GM19239 (cell line): Measurements from ENCODE around the gene FGGY.
"Not testable (repeated sequence)": the region's sequence is repeated elsewhere in the genome, so short reads cannot be mapped to it uniquely, and the experiment has no call there.

ENCODE experiments used
- DNase-seq: peaks from one replicate; pipeline ENCODE4 v3.0.0; 2011; ENCODE audit warnings: low spot score; ENCODE audit not compliant: insufficient read length
- FAIRE-seq: peaks from 2 replicates; lab custom pipeline; 2011; peaks lifted over from hg19 to GRCh38; lab: Jason Lieb, UNC

Gene FGGY

DNA sequence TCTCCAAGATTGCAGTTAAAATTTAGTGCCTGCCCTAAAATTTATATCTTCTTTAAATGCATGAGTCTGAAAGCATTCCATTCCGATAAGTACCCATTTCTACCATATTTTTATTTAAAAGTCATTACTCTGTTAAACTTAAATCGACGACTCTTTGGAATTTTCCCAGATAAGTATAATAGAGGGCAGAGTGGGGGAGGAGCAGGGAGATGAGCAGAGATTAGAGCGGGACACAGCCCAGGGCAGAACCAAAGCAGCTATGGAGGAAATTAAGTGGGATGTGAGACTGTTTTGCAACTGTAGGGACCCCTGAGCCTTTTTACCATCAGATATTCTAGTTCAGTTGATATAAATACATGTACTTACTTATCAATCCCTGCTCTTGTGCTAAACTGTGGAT lies 257.9 kb downstream of the FGGY start:
- DNase-seq, result no peak
- FAIRE-seq, result no peak

DNA sequence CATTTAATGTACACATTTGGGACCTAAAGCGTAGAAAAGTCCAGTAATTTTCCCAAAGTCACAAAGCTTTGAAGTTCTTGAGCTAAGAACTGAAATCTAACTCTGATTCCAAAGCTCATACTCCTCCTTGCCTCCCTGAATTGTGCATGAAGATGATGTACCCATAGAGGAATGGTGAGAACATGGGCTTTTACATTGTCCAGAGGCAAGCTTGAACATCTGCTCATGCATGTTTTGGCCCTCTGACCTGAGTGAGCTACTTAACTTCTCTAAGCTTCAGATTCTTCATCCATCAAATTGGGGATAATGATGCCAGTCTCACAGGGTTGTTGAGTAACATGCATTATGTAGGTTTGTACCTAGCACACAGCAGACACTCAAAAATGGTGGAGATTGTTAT lies 259.5 kb downstream of the FGGY start:
- no peak for DNase-seq
- FAIRE-seq, result no peak

- no peak for DNase-seq
- no peak for FAIRE-seq
These were observed 260.1 kb downstream of the FGGY start for GRCh38 chr1:59556802-59557548.

DNA sequence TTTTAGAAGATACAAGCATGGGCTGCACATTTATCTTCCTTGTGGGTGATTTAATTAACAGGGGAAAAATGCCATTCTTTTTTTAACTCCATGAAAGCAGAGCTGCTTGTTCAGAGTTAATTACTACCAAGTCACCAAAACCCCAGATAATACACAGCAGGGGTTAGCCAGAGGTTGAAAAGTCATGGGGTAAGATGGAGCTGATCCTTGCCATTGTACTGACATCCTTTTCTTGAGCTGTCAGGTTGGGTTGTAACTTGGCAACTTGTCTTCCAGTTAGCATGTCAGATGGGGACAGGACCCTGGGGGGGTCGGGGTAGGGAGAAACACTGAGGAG lies 260.6 kb downstream of the FGGY start:
- no peak for FAIRE-seq

GRCh38 chr1:59558580-59558979 lies 261.7 kb downstream of the FGGY start:
- FAIRE-seq, DNase-seq: not testable (repeated sequence)

More for the DNA sequence above, 260.6 kb downstream of the FGGY start:
- DNase-seq, result no peak

DNA sequence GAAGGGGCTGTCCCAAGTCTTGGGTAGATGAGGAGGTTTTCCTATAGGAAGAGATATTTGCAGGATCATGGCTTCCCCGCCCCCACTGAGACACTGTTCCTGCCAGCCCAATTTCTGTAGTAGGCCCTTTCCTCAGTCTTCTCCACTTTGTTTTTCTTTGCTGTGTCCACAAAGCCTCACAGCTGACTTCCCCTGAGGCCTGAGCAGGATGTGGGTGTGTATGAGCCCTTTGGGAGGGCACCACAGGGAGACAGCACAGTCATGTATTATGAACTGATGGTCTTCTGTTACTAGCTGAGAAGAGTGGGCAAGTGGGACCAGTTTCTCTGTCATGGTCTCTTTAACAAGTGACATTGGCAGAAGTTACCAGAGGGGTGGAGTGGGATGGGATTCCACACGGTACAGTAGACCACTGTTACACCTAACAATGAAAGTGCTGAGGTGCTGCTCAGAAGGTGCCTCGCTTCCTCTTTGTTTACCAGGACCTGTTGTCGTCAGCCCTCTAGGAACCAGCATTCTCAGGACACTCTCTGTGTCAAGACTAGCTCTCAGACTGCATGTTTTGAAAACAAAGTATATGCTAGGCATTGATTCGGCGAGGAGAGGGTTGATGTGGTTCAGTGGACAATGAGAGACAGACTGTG lies 264.0 kb downstream of the FGGY start:
- DNase-seq (no peak), FAIRE-seq (peak; percentile 80)

- no peak for DNase-seq
- FAIRE-seq, result peak; percentile 55
These were observed 264.9 kb downstream of the FGGY start for GRCh38 chr1:59561796-59562195.

DNA sequence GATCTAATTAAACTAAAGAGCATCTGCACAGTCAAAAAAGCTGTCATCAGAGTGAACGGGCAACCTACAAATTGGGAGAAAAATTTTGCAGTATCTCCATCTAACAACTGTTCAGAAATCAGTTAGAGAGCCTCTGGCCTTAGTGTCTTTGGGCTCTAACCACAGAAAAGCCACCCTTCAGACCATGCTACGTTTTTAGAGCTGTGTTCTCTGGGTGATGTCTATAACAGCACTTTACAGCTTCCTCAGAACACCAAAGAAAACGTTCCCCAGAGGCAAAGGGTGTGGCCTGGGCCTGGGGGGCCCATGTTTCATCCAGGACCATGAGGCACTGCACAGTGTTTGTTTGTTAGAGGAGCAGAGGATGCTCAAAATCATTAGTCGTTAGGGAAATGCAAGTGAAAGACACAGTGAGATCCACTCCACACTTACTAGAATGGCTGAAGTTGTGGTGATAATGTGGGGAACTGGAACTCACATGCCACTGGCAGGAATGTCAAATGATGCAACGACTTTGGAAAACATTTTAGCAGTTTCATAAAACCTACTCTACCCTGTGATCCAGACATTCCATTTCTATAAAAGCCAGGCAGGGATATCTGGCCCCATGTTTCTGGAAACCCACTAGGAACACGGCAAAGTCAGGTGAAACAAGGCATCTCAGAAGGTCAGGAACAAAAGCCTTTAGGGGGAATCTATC lies 267.4 kb downstream of the FGGY start:
- DNase-seq (no peak), FAIRE-seq (no peak)

GRCh38 chr1:59565611-59566410 lies 268.9 kb downstream of the FGGY start:
- FAIRE-seq (no peak), DNase-seq (no peak)

- DNase-seq (no peak), FAIRE-seq (no peak)
These were observed 271.5 kb downstream of the FGGY start for GRCh38 chr1:59568158-59568935.

DNA sequence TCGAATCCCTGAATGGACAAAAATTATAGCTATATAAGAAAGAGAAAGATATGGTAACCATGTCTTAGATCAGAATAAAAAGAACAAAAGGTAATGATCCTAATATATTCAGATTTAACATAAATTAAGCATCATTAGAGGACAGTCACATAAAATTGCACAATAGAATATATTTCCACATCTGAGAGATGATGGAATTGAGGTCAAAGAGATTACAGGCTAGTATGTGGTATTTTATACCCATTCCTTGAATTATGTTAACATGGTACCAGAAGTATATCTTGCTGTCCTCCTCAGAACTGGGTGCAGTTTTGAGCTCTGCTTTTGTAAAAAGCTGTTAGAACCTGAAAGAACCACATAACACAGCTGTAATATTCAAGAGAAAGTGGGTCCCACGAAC lies 272.3 kb downstream of the FGGY start:
- no peak for DNase-seq
- FAIRE-seq, result no peak

- peak; percentile 90 for FAIRE-seq
These were observed 273.6 kb downstream of the FGGY start for GRCh38 chr1:59570524-59570923.

GRCh38 chr1:59574085-59574484 lies 277.2 kb downstream of the FGGY start:
- no peak for FAIRE-seq
- DNase-seq, result no peak

More at GRCh38 chr1:59570524-59570923, 273.6 kb downstream of the FGGY start:
- DNase-seq, result no peak

DNA sequence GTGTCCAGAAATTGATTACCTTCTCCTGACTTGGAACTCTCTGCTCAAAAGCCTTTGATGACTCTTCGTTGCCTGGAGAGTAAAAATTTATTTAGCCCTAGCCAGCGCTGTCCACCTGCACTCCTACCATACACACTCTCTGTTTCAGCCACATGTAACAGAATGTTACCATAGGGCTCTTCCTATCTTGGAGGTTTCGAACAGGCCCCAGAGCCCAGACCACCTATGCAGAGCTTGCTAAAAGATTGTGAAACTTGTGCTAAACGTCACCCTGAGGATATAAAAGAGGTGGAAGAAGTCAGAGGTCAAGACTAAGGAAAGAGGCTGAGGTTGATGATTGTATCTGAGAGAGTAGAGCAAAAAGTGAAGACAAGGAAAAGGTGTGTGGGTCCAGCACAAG lies 280.9 kb downstream of the FGGY start:
- no peak for DNase-seq
- FAIRE-seq, result no peak

DNA sequence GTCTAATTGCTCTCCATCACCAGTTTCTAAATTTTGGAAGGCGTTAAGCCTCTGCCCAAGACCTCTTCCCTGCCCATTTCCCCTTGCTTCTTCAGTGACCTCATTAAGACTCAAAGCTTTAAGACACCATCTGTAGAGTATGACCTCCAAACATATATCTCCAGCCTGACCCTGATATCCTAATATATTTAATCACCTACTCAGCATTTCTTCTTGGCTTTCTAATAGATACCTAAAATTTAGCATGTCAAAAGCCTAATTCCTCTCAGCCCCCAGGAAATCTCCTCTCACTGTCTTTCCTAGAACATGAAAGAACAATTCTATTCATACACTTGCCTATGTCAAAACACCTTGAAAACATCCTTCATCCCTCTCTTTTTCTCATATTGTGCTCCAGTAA lies 282.3 kb downstream of the FGGY start:
- FAIRE-seq, result no peak

DNA sequence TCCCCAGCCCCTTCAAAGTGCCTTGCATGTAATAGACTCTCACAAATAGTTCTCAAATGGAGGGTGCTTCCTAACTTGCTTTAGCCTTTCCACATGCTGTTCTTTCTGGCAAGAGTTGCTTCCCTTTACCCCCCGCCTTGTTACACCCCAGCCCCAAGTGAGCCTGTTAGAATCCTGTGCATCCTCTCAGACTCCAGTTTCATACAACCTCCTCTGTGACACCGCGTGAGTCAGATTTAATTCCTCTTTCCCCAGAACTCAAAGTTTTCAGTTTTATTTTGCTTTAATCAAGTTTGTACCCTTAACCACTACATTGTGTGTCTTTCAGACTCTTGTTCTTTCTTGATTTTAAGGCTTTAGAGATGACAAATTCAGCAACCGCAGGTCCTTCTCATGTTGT lies 283.4 kb downstream of the FGGY start:
- DNase-seq (no peak), FAIRE-seq (no peak)

More for the DNA sequence above, 282.3 kb downstream of the FGGY start:
- no peak for DNase-seq

- not testable (repeated sequence) for DNase-seq, FAIRE-seq
These were observed 295.5 kb downstream of the FGGY start for GRCh38 chr1:59592410-59592809.

DNA sequence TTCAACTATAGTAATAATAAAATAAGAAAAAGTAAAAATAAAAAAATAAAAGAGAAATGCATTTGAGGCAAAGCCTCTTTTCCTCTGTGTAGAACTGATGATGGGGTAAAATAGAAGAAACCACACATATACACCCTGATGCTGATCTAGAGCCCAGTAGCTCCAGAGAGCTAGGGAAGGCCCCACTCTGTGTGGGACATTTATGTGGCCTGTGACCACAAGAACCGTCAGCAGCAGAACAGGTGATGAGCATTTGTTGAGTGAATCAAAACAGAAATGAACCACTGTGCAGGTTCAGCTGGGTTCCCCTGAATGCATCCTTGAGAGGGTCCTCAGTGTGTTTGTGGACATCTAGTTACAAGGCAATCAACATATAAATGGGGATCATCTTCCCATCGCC lies 296.0 kb downstream of the FGGY start:
- FAIRE-seq (no peak), DNase-seq (no peak)
